K562 (cell line): ENCODE results near the gene SFSWAP. TPM values are rescaled to one million over a fixed set of nuclear protein-coding genes. Genes with fewer than 3 reads are reported as not detected.

Experiments
- ELF1 ChIP-seq: fragments of 200-800 bp; sonication (Bioruptor generic); IDR thresholded peaks from 2 replicates; pipeline ENCODE4 v1.6.1; 2016; ENCODE audit warnings: missing genetic modification characterization, missing compliant biosample characterization
- MYC ChIP-seq, 2 experiments: fragments of 250-450 bp in 1 of 2; sonication (Bioruptor Pico) in 1 of 2; IDR thresholded peaks; 2 replicates each; pipeline versions ENCODE4 v1.5.1 to v1.6.1; 2012 to 2021; ENCODE audit warnings: low read depth in 2 of 2, borderline replicate concordance in 1 of 2, improper control_type of control experiment in 1 of 2, low read length in 1 of 2, mild to moderate bottlenecking in 1 of 2, moderate library complexity in 1 of 2
- NFATC3 ChIP-seq: fragments of 450-650 bp; IDR thresholded peaks from 2 replicates; pipeline ENCODE4 v1.6.1; 2017; ENCODE audit warnings: mild to moderate bottlenecking
- RBM25 ChIP-seq: fragments of 200-400 bp; formaldehyde crosslinking; IDR thresholded peaks from 2 replicates; pipeline ENCODE4 v1.6.1; 2018; ENCODE audit warnings: low read length, low read depth, moderate library complexity; ENCODE audit not compliant: severe bottlenecking
- SMARCC2 ChIP-seq: fragments of 450-650 bp; IDR thresholded peaks from 2 replicates; pipeline ENCODE4 v1.6.1; 2017; ENCODE audit warnings: antibody characterized with exemption, moderate library complexity, mild to moderate bottlenecking, low read depth
- YY1 ChIP-seq, 3 experiments: IDR thresholded peaks; 2 replicates each; pipeline ENCODE4 v1.6.1; 2011; ENCODE audit warnings: low read length in 2 of 3, mild to moderate bottlenecking in 2 of 3, moderate library complexity in 2 of 3, borderline replicate concordance in 1 of 3, control low read depth in 1 of 3, low read depth in 1 of 3; ENCODE audit not compliant: insufficient read depth in 3 of 3, insufficient replicate concordance in 2 of 3, control insufficient read depth in 1 of 3, insufficient read length in 1 of 3; ENCODE audit errors: extremely low read depth in 1 of 3
- ZNF174 ChIP-seq: fragments of 250-450 bp; sonication (Bioruptor Pico); IDR thresholded peaks from 2 replicates; pipeline ENCODE4 v1.4.0; 2020; ENCODE audit warnings: mild to moderate bottlenecking
- ZNF449 ChIP-seq: fragments of 250-450 bp; sonication (Bioruptor Pico); IDR thresholded peaks from 2 replicates; pipeline ENCODE4 v1.8.0; 2022; ENCODE audit warnings: moderate library complexity, mild to moderate bottlenecking, inconsistent platforms
- ZNF764 ChIP-seq: fragments of 250-450 bp; sonication (Bioruptor Pico); IDR thresholded peaks from 2 replicates; pipeline ENCODE4 v1.4.0; 2020; ENCODE audit warnings: low read depth, mild to moderate bottlenecking, moderate library complexity
- polyA plus RNA-seq, 8 experiments: library from polyadenylated mRNA; depleted of rRNA in 4 of 8; stranded (reverse) in 5 of 8; unstranded in 3 of 8; fragments of >200 nt; fragmentation: Nextera tagmentation in 2 of 8; fragmentation: Illumina TruSeq in 1 of 8; extraction: Ambion mirVana in 2 of 8; extraction: Trizol in 1 of 8; gene quantifications; 2 replicates each; pipeline versions ENCODE4 v1.2.1 to v1.2.3, GENCODE V29; 2011 to 2014; ENCODE audit warnings: inconsistent platforms in 1 of 8, missing spikeins in 1 of 8
- total RNA-seq, 7 experiments: library from RNA; depleted of rRNA in 6 of 7; stranded (reverse); fragments of >200 nt in 6 of 7; fragmentation: Illumina TruSeq in 2 of 7; extraction: Trizol in 2 of 7; gene quantifications; 2 replicates each; pipeline versions ENCODE4 v1.2.1 to v1.2.3, GENCODE V29; 2011 to 2021; ENCODE audit warnings: low replicate concordance in 1 of 7
- TF ChIP-seq, protein P1 (sequence below): fragments of 450-650 bp; IDR thresholded peaks from 2 replicates; pipeline ENCODE4 v1.6.1; 2016; ENCODE audit warnings: missing biosample characterization, missing genetic modification characterization
- TF ChIP-seq, protein P2 (sequence below): fragments of 150-350 bp; conservative IDR thresholded peaks from 2 replicates; pipeline ENCODE4 v1.6.1; 2014; ENCODE audit warnings: low read length
- TF ChIP-seq, protein P3 (sequence below): fragments of 450-650 bp; IDR thresholded peaks from 2 replicates; pipeline ENCODE4 v1.7.1; 2018; ENCODE audit warnings: mild to moderate bottlenecking, low read depth; ENCODE audit not compliant: partially characterized antibody
- TF ChIP-seq, protein P4 (sequence below): fragments of 450-650 bp; formaldehyde crosslinking; IDR thresholded peaks from 2 replicates; pipeline ENCODE4 v1.4.0; 2020; ENCODE audit warnings: mild to moderate bottlenecking, moderate library complexity
- TF ChIP-seq, protein P5 (sequence below), 2 experiments: IDR thresholded peaks; 2 replicates each; pipeline ENCODE4 v1.6.1; 2011; ENCODE audit warnings: borderline replicate concordance in 1 of 2, control low read depth in 1 of 2, low read depth in 1 of 2, low read length in 1 of 2, mild to moderate bottlenecking in 1 of 2, mixed read lengths in 1 of 2, moderate library complexity in 1 of 2; ENCODE audit not compliant: insufficient read depth in 1 of 2, insufficient read length in 1 of 2, poor library complexity in 1 of 2, severe bottlenecking in 1 of 2; ENCODE audit errors: extremely low read depth in 1 of 2

Gene SFSWAP
- total and polyA plus RNA-seq, 9 of the 15 experiments (the other 6 are each of a cell fraction or from before 2014, with no cell fraction given) = 2.4 to 60.4 (median 32.6) TPM

DNA sequence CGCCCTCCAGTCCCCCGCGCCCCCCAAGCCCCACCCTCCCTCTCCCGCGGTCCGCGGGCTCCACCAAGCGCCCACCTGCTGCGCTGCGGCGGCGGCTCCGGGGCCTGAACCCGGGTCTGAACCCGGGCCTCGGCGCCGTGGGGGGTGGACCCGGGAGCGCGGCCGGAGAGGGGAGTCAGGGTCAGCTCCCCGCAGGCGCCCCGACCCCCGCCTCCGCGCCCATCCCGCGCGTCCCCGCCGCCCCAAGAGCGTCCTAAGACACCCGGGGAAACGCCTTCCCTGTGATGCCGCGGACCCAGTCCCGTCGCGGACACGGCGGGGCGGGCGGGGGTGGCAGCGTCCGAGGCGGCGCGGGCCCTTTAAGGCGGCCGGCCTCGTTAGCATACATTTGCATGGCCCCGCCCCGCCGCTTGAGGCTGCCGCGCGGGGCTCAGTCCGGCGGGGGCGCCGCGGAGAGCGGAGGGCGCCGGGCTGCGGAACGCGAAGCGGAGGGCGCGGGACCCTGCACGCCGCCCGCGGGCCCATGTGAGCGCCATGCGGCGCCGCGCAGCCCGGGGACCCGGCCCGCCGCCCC, 117.2 kb downstream of the SFSWAP start, which contains the start of gene MMP17 (continued):
- TF ChIP-seq MYC (IDR thresholded peaks at IDR 0.05; ENCODE audit: low read depth, low read length) (peak; percentile 32; the same call in 1 of the 2 replicates), MYC (CRISPR knock-in tag; IDR thresholded peaks at IDR 0.05; ENCODE audit: borderline replicate concordance, low read depth) (no peak), ELF1 (no peak), ZNF764 (no peak), YY1 (IDR thresholded peaks at IDR 0.05; ENCODE audit: borderline replicate concordance in 1 of 3, control insufficient read depth in 1 of 3, extremely low read depth in 1 of 3, insufficient read depth in 3 of 3, insufficient read length in 1 of 3, insufficient replicate concordance in 2 of 3, low read depth in 1 of 3, low read length in 2 of 3) (peak in 1 of 3 experiments; percentile 32), ZNF449 (CRISPR knock-in tag) (no peak), SMARCC2 (no peak), RBM25 (peak; percentile 17), NFATC3 (no peak), ZNF174 (CRISPR knock-in tag) (no peak)
- TF ChIP-seq, protein P1, sequence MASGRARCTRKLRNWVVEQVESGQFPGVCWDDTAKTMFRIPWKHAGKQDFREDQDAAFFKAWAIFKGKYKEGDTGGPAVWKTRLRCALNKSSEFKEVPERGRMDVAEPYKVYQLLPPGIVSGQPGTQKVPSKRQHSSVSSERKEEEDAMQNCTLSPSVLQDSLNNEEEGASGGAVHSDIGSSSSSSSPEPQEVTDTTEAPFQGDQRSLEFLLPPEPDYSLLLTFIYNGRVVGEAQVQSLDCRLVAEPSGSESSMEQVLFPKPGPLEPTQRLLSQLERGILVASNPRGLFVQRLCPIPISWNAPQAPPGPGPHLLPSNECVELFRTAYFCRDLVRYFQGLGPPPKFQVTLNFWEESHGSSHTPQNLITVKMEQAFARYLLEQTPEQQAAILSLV (tag) = no peak
- TF ChIP-seq, protein P2, sequence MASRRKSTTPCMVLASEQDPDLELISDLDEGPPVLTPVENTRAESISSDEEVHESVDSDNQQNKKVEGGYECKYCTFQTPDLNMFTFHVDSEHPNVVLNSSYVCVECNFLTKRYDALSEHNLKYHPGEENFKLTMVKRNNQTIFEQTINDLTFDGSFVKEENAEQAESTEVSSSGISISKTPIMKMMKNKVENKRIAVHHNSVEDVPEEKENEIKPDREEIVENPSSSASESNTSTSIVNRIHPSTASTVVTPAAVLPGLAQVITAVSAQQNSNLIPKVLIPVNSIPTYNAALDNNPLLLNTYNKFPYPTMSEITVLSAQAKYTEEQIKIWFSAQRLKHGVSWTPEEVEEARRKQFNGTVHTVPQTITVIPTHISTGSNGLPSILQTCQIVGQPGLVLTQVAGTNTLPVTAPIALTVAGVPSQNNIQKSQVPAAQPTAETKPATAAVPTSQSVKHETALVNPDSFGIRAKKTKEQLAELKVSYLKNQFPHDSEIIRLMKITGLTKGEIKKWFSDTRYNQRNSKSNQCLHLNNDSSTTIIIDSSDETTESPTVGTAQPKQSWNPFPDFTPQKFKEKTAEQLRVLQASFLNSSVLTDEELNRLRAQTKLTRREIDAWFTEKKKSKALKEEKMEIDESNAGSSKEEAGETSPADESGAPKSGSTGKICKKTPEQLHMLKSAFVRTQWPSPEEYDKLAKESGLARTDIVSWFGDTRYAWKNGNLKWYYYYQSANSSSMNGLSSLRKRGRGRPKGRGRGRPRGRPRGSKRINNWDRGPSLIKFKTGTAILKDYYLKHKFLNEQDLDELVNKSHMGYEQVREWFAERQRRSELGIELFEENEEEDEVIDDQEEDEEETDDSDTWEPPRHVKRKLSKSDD = no peak
- TF ChIP-seq, protein P3, sequence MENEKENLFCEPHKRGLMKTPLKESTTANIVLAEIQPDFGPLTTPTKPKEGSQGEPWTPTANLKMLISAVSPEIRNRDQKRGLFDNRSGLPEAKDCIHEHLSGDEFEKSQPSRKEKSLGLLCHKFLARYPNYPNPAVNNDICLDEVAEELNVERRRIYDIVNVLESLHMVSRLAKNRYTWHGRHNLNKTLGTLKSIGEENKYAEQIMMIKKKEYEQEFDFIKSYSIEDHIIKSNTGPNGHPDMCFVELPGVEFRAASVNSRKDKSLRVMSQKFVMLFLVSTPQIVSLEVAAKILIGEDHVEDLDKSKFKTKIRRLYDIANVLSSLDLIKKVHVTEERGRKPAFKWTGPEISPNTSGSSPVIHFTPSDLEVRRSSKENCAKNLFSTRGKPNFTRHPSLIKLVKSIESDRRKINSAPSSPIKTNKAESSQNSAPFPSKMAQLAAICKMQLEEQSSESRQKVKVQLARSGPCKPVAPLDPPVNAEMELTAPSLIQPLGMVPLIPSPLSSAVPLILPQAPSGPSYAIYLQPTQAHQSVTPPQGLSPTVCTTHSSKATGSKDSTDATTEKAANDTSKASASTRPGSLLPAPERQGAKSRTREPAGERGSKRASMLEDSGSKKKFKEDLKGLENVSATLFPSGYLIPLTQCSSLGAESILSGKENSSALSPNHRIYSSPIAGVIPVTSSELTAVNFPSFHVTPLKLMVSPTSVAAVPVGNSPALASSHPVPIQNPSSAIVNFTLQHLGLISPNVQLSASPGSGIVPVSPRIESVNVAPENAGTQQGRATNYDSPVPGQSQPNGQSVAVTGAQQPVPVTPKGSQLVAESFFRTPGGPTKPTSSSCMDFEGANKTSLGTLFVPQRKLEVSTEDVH = no peak
- TF ChIP-seq, protein P4, sequence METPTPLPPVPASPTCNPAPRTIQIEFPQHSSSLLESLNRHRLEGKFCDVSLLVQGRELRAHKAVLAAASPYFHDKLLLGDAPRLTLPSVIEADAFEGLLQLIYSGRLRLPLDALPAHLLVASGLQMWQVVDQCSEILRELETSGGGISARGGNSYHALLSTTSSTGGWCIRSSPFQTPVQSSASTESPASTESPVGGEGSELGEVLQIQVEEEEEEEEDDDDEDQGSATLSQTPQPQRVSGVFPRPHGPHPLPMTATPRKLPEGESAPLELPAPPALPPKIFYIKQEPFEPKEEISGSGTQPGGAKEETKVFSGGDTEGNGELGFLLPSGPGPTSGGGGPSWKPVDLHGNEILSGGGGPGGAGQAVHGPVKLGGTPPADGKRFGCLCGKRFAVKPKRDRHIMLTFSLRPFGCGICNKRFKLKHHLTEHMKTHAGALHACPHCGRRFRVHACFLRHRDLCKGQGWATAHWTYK = no peak
- TF ChIP-seq, protein P5, sequence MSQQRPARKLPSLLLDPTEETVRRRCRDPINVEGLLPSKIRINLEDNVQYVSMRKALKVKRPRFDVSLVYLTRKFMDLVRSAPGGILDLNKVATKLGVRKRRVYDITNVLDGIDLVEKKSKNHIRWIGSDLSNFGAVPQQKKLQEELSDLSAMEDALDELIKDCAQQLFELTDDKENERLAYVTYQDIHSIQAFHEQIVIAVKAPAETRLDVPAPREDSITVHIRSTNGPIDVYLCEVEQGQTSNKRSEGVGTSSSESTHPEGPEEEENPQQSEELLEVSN (IDR thresholded peaks at IDR 0.05; ENCODE audit: borderline replicate concordance in 1 of 2, extremely low read depth in 1 of 2, insufficient read depth in 1 of 2, insufficient read length in 1 of 2, low read depth in 1 of 2, low read length in 1 of 2, poor library complexity in 1 of 2, severe bottlenecking in 1 of 2) = peak; percentile 63 to 95
